OCI-LY7 (cell line): ENCODE results near the gene SLC1A4. TPM values are rescaled to one million over a fixed set of nuclear protein-coding genes. Genes with fewer than 3 reads are reported as not detected.

ENCODE experiments used
- BruUV-seq: library from RNA; stranded (reverse); fragments of 400-500 nt; replicated peaks from 2 replicates; lab custom pipeline; 2021; lab: Mats Ljungman, UMichigan
- CTCF ChIA-PET: fragments of 300-600 bp; sonication (Branson Sonifier 250); formaldehyde crosslinking; loops from one replicate; lab custom pipeline; 2022; ENCODE audit warnings: antibody characterized with exemption; ENCODE audit not compliant: unreplicated experiment; lab: Charles Lee
- POLR2A ChIA-PET: fragments of 300-600 bp; sonication (Branson Sonifier 250); formaldehyde crosslinking; loops from one replicate; lab custom pipeline; 2022; ENCODE audit warnings: antibody characterized with exemption; lab: Charles Lee
- DNase-seq: peaks from one replicate; pipeline ENCODE4 v3.0.0-alpha.2; 2015; ENCODE audit warnings: low spot score
- H2AFZ ChIP-seq: fragments of 200-600 bp; sonication (generic), shearing (Covaris generic); 2 replicates; pipeline ENCODE4 v1.6.1; 2014; ENCODE audit warnings: mild to moderate bottlenecking, antibody characterized with exemption, low read length, moderate library complexity
- H3K27ac ChIP-seq: fragments of 200-600 bp; sonication (generic); 2 replicates; pipeline ENCODE4 v1.5.1; 2014; ENCODE audit warnings: mixed run types, low read depth, mild to moderate bottlenecking, moderate library complexity, low read length, inconsistent platforms; ENCODE audit not compliant: poor library complexity, severe bottlenecking
- H3K36me3 ChIP-seq: fragments of 200-600 bp; sonication (generic); 2 replicates; pipeline ENCODE4 v1.6.1; 2014; ENCODE audit warnings: mild to moderate bottlenecking, antibody characterized with exemption, low read length, moderate library complexity, mixed read lengths; ENCODE audit not compliant: insufficient read depth
- H3K4me1 ChIP-seq: fragments of 200-600 bp; sonication (generic); 2 replicates; pipeline ENCODE4 v1.5.1; 2014; ENCODE audit warnings: mild to moderate bottlenecking, low read length; ENCODE audit not compliant: insufficient read depth, poor library complexity, severe bottlenecking
- H3K4me2 ChIP-seq: fragments of 200-600 bp; sonication (generic); 2 replicates; pipeline ENCODE4 v1.6.1; 2014; ENCODE audit warnings: mild to moderate bottlenecking, low read length
- H3K4me3 ChIP-seq: fragments of 200-600 bp; sonication (generic); 2 replicates; pipeline ENCODE4 v1.5.1; 2014; ENCODE audit warnings: mild to moderate bottlenecking, low read depth, low read length; ENCODE audit not compliant: poor library complexity, severe bottlenecking
- H3K79me2 ChIP-seq: fragments of 200-600 bp; sonication (generic); 2 replicates; pipeline ENCODE4 v1.6.1; 2016; ENCODE audit warnings: low read depth, mild to moderate bottlenecking, low read length, moderate library complexity, mixed read lengths; ENCODE audit not compliant: insufficient read depth
- H3K9me2 ChIP-seq: fragments of 200-600 bp; sonication (generic); 2 replicates; pipeline ENCODE4 v1.6.1; 2016; ENCODE audit warnings: mild to moderate bottlenecking, low read length, mixed read lengths; ENCODE audit not compliant: insufficient read depth
- H3K9me3 ChIP-seq: fragments of 200-600 bp; sonication (generic); 2 replicates; pipeline ENCODE4 v1.6.1; 2014; ENCODE audit warnings: mild to moderate bottlenecking, mixed run types, low read length, mixed read lengths
- H4K20me1 ChIP-seq: fragments of 200-600 bp; sonication (generic); 2 replicates; pipeline ENCODE4 v1.6.1; 2014; ENCODE audit warnings: mild to moderate bottlenecking, antibody characterized with exemption, low read length, moderate library complexity, mixed read lengths; ENCODE audit not compliant: insufficient read depth
- CTCF ChIP-seq: fragments of 200-600 bp; sonication (generic); conservative IDR thresholded peaks from 2 replicates; pipeline ENCODE4 v1.5.1; 2014; ENCODE audit warnings: mild to moderate bottlenecking, antibody characterized with exemption, low read length, moderate library complexity, mixed read lengths
- EZH2phosphoT487 ChIP-seq: fragments of 200-600 bp; sonication (generic); IDR thresholded peaks from 2 replicates; pipeline ENCODE4 v1.6.1; 2018; ENCODE audit warnings: low read depth, borderline replicate concordance, mild to moderate bottlenecking, mixed run types, antibody characterized with exemption, low read length, moderate library complexity, mixed read lengths
- intact Hi-C: fragments of 100-400 bp; cut with micrococcal nuclease; formaldehyde crosslinking; loops from one replicate; pipeline ENCODE4 v1.10.0; 2022; ENCODE audit not compliant: unreplicated experiment
- total RNA-seq, 2 experiments: library from RNA; depleted of rRNA in 1 of 2; stranded (reverse); fragments of >200 nt in 1 of 2; shearing (Covaris generic) in 1 of 2; gene quantifications; 2 replicates each; pipeline ENCODE4 v1.2.3, GENCODE V29; 2014 to 2022

The SLC1A4 gene
- total RNA-seq, 2 experiments from 2014 or later = 17.2 to 31.1 TPM

- DNase-seq = peak; percentile 85
- Histone ChIP-seq H3K9me3 (peaks cover 19% of the 10 kb centered on the region), H3K4me2 (peak overlapping the region; percentile 22; the same call in 1 of the 2 replicates), H3K27ac (no peak overlapping the region), H3K36me3 (peaks cover 47% of the 10 kb centered on the region), H3K4me3 (no peak overlapping the region), H3K79me2 (no peaks in the 10 kb centered on the region), H3K4me1 (peaks cover 9% of the 10 kb centered on the region), H4K20me1 (no peaks in the 10 kb centered on the region), H2AFZ (no peak overlapping the region), H3K9me2 (no peaks in the 10 kb centered on the region)
- BruUV-seq = no TSS peak
- TF ChIP-seq EZH2phosphoT487 (no peak), CTCF (peak; percentile 98)
- CTCF ChIA-PET = no interaction called here
- intact Hi-C loops = loop anchor here (1.0 to 5.0 kb wide), 3 partner anchors 23 to 708 kb away; no protein-coding TSS in a partner anchor
- POLR2A ChIA-PET = interaction anchor here (0.8 kb wide), 1 partner anchor 215 kb away, joined by 4 read pairs; no protein-coding TSS in a partner anchor
These were observed 51.4 kb downstream of the SLC1A4 start for GRCh38 chr2:65040400-65041261.

GRCh38 chr2:65043001-65043400, 53.8 kb downstream of the SLC1A4 start:
- DNase-seq = no peak
- H3K79me2 ChIP-seq = no peaks in the 10 kb centered on the region
- TF ChIP-seq CTCF (no peak), EZH2phosphoT487 (no peak)
- peaks cover 9% of the 10 kb centered on the region for H3K4me1 ChIP-seq
- CTCF ChIA-PET = interaction anchor here (1.0 kb wide), 1 partner anchor 22 kb away, joined by 3 read pairs; no protein-coding TSS in a partner anchor
- no peak overlapping the region for H2AFZ ChIP-seq
- H3K27ac ChIP-seq = no peak overlapping the region
- intact Hi-C loops = loop anchor here (5.0 kb wide), 1 partner anchor 711 kb away; no protein-coding TSS in a partner anchor
- peaks cover 55% of the 10 kb centered on the region for H3K36me3 ChIP-seq
- H3K9me2 ChIP-seq = no peaks in the 10 kb centered on the region
- POLR2A ChIA-PET = interaction anchor here (0.5 to 1.9 kb wide), 6 partner anchors 10 to 366 kb away, joined by 3 to 8 read pairs (median 6); partner anchors contain the start of gene CEP68
- no peak overlapping the region for H3K4me2 ChIP-seq
- no peak overlapping the region for H3K4me3 ChIP-seq
- no peaks in the 10 kb centered on the region for H4K20me1 ChIP-seq
- peaks cover 23% of the 10 kb centered on the region for H3K9me3 ChIP-seq
- no TSS peak for BruUV-seq
